Panc1 (cell line): ENCODE data around the gene HDLBP.

Experiments used
- CTCF ChIP-seq: fragments of 450-650 bp; IDR thresholded peaks from 2 replicates; pipeline ENCODE4 v1.5.1; 2017; ENCODE audit warnings: mild to moderate bottlenecking
- POLR2AphosphoS5 ChIP-seq: IDR thresholded peaks from 2 replicates; pipeline ENCODE4 v1.6.1; 2012; ENCODE audit warnings: mild to moderate bottlenecking, low read depth, low read length, moderate library complexity
- REST ChIP-seq, 2 experiments: IDR thresholded peaks; 2 replicates each; pipeline ENCODE4 v1.6.1; 2011 to 2012; ENCODE audit warnings: low read depth in 2 of 2, control low read depth in 1 of 2, low read length in 1 of 2, mild to moderate bottlenecking in 1 of 2, moderate library complexity in 1 of 2; ENCODE audit not compliant: insufficient read depth in 1 of 2
- SIN3A ChIP-seq: IDR thresholded peaks from 2 replicates; pipeline ENCODE4 v1.6.1; 2012; ENCODE audit warnings: low read depth, mild to moderate bottlenecking, low read length, moderate library complexity, borderline replicate concordance; ENCODE audit not compliant: insufficient read depth
- TCF7L2 ChIP-seq: IDR thresholded peaks from 2 replicates; pipeline ENCODE4 v1.6.1; 2011; ENCODE audit warnings: mild to moderate bottlenecking, low read depth, low read length, inconsistent platforms

GRCh38 chr2:241275910-241276309 lies 39.6 kb downstream of the HDLBP start:
- TF ChIP-seq TCF7L2 = no peak
- no peak for TF ChIP-seq CTCF
- no peak for TF ChIP-seq SIN3A
- TF ChIP-seq REST (IDR thresholded peaks at IDR 0.05; ENCODE audit: insufficient read depth in 1 of 2, low read depth in 2 of 2, low read length in 1 of 2) = no peak
- TF ChIP-seq POLR2AphosphoS5 = no peak
